Kidney epithelial cell (primary cell): Measurements from ENCODE around the gene DEFB113. TPM values are rescaled to one million over a fixed set of nuclear protein-coding genes. Genes with fewer than 3 reads are reported as not detected.

ENCODE experiments used
- DNase-seq: peaks from one replicate; pipeline ENCODE4 v3.0.0-alpha.2; 2010; ENCODE audit warnings: low read depth
- H3K27me3 ChIP-seq: 2 replicates; pipeline ENCODE4 v1.6.0; 2011; ENCODE audit warnings: low read length; ENCODE audit not compliant: control insufficient read depth, insufficient read depth
- H3K36me3 ChIP-seq: 2 replicates; pipeline ENCODE4 v1.5.1; 2011; ENCODE audit warnings: low read length; ENCODE audit not compliant: control insufficient read depth, insufficient read depth
- H3K4me3 ChIP-seq: 2 replicates; pipeline ENCODE4 v1.5.1; 2011; ENCODE audit warnings: low read depth, mild to moderate bottlenecking, control low read depth, low read length
- total RNA-seq: library from RNA; depleted of rRNA; stranded (reverse); fragments of >200 nt; gene quantifications from 2 replicates; pipeline ENCODE4 v1.2.3, GENCODE V29; 2015
- TF ChIP-seq, protein P1 (sequence below): IDR thresholded peaks from 2 replicates; pipeline ENCODE4 v1.5.1; 2011; ENCODE audit warnings: mild to moderate bottlenecking, moderate library complexity, low read length, control low read depth, inconsistent platforms; ENCODE audit not compliant: insufficient read depth, poor library complexity, severe bottlenecking

The DEFB113 gene
- total RNA-seq, 1 donor from 2014 or later: not detected

DNA sequence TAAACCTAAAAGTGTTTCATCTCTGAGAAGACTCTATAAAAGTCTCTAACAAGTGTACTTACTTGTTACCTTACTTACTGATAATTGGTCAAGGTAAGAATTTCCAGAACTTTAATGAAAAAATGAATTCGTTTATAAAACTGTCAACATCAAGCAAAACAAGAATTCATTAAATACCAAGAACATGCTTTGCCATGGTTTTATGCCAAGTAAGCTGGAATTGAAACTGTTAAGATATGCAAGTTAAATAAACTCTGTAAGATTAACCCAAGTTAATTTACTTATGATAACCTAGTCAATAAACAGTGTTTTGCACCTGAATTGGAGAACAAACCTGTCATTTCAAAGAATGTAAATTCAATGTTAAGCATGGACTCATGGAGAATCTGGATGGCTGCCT is 17.1 kb upstream of the DEFB113 start:
- Histone ChIP-seq H3K27me3 (no peaks in the 10 kb centered on the region), H3K4me3 (no peak overlapping the region), H3K36me3 (no peaks in the 10 kb centered on the region)
- TF ChIP-seq, protein P1, sequence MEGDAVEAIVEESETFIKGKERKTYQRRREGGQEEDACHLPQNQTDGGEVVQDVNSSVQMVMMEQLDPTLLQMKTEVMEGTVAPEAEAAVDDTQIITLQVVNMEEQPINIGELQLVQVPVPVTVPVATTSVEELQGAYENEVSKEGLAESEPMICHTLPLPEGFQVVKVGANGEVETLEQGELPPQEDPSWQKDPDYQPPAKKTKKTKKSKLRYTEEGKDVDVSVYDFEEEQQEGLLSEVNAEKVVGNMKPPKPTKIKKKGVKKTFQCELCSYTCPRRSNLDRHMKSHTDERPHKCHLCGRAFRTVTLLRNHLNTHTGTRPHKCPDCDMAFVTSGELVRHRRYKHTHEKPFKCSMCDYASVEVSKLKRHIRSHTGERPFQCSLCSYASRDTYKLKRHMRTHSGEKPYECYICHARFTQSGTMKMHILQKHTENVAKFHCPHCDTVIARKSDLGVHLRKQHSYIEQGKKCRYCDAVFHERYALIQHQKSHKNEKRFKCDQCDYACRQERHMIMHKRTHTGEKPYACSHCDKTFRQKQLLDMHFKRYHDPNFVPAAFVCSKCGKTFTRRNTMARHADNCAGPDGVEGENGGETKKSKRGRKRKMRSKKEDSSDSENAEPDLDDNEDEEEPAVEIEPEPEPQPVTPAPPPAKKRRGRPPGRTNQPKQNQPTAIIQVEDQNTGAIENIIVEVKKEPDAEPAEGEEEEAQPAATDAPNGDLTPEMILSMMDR: no peak
- no peak for DNase-seq

DNA sequence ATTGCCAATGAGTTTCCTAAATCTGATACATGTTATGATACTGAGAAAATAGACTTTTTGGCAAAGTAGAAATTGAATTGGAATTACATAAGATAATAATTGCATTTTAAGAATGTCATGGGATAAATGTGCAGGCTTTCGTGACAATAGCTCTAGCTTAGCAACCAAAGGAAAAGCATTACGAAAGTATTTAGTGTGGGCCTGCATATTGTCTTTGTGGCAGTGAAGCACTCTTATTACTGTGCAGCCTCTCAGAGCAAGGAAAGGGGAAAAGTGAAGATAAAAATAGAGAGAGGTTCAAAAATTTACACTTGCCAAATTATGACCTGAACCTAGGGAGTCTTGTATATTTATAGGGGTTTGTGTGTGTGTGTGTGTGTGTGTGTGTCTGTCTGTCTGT is 12.6 kb upstream of the DEFB113 start:
- TF ChIP-seq, protein P1: no peak
- H3K36me3 ChIP-seq: no peaks in the 10 kb centered on the region
- H3K27me3 ChIP-seq: no peaks in the 10 kb centered on the region
- no peak overlapping the region for H3K4me3 ChIP-seq
- no peak for DNase-seq

GRCh38 chr6:49980898-49981297 is 11.5 kb upstream of the DEFB113 start:
- Histone ChIP-seq H3K36me3 (no peaks in the 10 kb centered on the region), H3K4me3 (no peak overlapping the region), H3K27me3 (no peaks in the 10 kb centered on the region)
- TF ChIP-seq, protein P1: no peak
- DNase-seq: no peak

DNA sequence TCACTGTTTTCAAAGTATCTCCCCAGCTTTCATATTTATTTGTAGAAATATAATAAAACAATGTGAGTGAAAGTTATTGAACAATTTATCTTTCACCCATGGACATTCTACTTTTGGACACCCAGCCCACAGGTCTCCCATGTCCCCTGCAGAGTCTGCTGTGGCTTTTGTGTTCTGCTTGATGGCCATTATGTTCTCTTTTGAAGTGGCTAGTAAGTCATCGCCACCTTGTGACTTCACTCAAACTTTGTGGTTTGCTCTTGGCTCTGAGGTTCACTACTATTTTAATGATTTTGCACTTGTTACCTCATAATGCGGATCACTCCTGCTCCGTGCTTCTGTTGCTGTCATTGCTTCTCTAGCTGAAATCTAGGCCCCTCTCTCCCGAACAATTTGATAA is 10.2 kb upstream of the DEFB113 start:
- no peak for DNase-seq
- H3K36me3 ChIP-seq: no peaks in the 10 kb centered on the region
- TF ChIP-seq, protein P1: no peak
- no peaks in the 10 kb centered on the region for H3K27me3 ChIP-seq
- no peak overlapping the region for H3K4me3 ChIP-seq

DNA sequence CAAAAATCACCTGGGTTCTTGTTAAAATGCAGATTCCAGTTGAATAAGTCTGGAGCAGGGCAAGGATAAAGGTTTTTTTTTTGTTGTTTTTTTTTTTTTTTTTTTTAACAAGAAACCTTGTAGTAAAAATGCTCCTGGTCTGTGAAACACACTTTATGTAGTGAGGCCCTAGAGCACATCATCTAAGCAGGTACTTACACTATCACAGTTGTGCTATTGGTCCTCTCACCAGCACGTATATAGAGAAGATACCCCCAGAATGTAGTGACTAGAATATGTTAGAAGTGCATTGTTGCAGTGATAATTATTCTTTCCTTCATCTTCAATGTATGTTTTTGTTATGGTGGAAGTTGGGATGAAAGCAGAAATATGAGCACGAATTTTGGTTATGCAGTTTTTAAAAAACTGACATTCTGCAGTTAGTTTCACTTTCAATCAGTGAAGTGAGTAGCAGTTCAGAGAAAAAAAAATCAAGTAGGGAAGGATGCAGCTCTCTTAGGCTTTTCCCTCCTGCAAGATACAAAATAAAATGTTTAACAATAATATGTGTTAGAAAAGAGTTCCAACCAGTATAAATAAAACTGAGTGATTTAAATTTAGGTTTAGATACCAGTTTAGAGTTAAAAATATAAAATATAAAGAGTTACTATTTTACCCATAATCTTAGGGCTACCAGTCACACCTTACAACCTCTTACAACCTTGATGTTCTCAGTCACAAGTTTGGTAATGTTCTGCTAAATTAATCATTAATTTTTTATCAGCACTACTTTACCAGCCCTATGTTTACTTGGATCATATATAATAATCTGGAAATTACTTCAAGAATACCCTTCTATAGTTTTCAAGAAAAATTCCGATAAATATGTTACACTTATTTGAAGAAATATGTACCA is 9.2 kb upstream of the DEFB113 start:
- no peak overlapping the region for H3K4me3 ChIP-seq
- H3K36me3 ChIP-seq: no peaks in the 10 kb centered on the region
- TF ChIP-seq, protein P1: no peak

DNA sequence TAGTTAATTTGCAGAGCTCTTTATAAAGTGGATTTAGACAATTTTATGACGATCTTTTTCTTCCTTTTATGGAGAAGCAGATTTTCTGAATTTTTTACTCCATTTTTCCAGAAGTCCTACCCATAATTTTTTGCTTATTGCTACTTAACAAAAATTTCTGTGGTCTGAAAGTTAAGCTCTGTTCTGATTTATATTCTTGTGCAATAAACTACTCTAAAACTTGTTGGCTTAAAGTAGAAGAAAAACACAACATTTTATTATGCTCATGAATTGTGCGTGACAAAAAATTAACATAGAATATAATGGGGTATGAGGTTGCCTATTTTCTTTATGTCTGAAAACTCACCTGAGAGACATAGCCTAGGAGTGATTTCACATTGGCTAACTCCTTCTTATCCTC is 2.6 kb downstream of the DEFB113 start:
- H3K36me3 ChIP-seq: no peaks in the 10 kb centered on the region
- DNase-seq: no peak
- H3K27me3 ChIP-seq: no peaks in the 10 kb centered on the region
- H3K4me3 ChIP-seq: no peak overlapping the region
- TF ChIP-seq, protein P1: no peak

More for the DNA sequence above, 9.2 kb upstream of the DEFB113 start:
- no peaks in the 10 kb centered on the region for H3K27me3 ChIP-seq
- DNase-seq: no peak
